Fibroblast of skin of right biceps (primary cell): ENCODE data around the gene FLACC1.
A peak's percentile ranks its signal among the peaks of the same experiment; 100 is the strongest.
"Not testable (repeated sequence)": the region's sequence is repeated elsewhere in the genome, so short reads cannot be mapped to it uniquely, and the experiment has no call there.

Experiments
- DNase-seq: peaks from one replicate; pipeline ENCODE4 v3.0.0-alpha.2; 2013

Gene FLACC1, protein sequence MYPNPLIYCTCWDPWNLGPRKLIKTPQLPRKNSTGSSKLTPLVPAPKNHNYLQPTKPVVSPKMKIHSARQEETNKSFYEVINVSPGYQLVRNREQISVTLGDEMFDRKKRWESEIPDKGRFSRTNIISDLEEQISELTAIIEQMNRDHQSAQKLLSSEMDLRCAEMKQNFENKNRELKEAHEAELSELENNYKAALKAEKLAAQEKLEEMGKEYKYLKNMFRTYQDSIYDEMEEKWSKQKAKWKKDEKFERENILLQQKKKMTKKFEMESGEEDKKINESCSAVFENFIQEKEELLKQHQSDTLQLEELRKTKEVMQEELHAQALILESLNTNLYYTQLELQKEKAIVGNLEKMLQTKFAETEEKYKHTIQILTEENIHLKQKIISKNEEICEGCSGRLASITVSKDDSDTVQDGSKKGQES

DNA sequence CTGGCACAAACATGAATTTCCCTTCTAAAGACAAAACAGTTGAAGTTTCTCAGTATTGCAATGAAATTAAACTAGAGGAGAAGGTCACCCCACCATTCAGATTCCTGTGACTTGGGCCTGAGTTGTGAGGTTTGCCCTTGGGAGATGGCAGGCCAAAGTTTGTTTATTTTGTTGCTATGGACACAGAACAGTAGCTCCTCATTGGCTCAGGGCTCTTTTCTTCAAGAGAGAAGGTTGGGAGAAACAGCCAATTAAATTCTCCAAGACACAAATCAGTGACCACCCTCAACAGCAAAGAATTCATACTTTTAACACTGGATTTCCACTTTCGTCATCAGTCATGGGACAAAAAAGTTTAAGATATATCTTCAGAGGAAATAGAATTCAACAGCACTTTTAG is at the start of gene FLACC1:
FLACC1 (minus strand) TSS at position 125 of the 400 bp plus-strand sequence. CDS start 5,941 bp downstream, outside the sequence.
- peak; percentile 61 for DNase-seq

DNA sequence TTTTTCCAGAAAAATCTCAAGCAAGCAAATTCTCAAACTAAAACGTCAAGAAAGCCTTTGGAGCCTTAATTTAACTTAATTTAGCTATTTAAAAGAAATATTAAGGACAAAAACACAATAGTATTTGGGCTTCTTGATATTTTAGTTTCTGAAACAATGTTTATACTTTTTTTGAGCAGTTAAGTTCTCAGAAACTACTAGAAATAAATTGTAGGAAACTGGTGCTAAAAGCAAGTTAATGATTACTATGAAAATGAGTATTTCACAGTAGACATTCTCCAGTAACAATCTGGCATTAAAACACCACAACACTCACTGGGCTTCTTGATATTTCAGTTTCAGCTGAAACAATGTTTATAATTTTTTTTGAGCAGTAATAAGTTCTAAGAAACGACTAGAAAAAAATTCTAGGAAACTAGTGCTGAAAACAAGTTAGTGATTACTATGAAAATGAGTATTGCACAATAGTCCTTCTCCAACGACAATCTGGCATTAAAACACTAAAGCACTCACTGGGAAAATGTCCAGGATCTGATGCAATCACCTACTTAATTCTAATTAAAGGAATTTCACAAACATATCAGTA is 49.0 kb upstream of the FLACC1 start:
- peak; percentile 87 for DNase-seq

DNA sequence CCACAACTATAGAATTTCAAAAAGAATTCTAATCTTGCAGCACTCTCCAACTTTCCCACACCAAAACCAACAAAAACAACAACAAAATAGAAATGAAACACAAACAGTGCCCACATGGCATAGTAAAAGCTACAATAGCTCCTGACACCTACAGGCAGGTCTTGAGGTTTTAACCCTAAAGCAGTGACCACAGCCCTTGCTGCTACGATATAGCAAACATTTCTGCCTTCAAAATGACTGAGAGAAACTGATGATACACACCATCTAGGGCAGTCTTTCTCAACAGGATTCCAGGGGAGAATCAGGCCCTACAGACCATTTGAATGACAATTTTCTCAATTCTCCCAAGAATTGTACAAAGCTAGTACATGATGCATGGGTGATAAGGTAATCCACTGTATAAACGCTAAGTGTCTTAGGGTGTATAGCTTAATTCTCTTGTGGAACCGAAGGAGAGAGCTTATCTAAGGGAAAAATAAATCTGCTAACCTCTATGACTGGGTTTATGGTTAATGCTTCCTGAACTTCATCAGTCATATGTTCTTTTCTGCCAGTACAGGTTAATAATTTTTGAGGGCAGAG is 47.6 kb upstream of the FLACC1 start:
- DNase-seq: no peak

DNA sequence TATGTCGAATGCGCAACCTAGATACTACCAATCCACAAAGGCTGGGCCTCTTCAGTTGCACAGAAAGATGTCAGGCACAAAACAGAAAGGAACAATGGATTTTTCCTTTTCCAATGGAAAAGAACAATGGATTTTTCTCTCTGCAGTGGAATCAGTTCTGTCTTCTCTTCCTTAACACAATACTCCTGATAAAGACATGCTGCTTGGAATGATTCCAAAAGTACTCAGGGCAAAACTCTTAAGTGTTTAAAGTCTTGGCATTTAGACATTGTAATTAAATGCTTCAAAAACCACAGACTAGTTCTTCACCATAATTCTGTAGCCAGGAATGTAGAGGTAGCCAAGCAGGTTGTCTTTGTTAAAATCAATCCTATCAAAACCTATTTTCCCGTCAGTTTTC is 46.7 kb upstream of the FLACC1 start:
- DNase-seq: peak; percentile 66

DNA sequence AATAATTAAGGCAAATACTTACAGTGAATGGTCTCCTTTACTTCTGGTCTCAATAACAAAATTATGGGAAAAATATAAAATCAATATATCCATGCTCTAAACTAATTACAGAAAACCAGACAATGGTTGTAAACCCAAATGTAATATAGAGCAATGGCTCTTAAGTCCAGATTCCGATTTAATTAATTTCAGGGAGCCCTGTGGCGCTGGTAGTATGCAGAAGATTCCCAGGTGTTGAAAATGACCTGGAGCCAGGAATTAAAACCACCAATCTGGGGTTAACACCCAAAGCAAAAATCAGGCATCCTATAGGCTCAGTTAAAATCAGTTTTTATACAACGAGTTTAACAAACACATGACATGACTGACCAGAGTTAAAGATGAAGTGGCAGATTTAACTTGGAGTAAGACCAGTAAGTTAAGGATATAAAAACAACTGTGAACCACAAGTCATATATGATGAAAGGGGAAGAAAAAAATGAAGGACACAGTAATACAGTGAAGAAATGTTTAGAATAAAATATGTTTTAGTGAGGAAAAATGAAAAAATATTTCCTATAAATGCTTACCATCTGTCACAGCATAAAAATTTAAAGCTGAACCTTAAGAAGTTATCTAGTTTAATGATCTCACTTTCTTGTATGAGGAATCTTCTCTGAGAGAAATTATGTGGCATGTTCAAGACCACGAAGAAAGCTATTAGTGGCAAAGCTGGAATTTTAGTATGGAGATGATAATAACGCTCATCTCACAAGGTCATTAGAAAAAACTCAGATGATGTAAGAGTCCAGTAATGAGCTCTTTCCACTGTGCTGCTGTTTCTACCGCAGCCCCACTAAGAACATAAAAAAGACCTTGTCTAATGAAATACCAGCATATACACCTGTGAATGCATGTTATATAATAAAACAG is 45.8 kb upstream of the FLACC1 start:
- DNase-seq: peak; percentile 87

DNA sequence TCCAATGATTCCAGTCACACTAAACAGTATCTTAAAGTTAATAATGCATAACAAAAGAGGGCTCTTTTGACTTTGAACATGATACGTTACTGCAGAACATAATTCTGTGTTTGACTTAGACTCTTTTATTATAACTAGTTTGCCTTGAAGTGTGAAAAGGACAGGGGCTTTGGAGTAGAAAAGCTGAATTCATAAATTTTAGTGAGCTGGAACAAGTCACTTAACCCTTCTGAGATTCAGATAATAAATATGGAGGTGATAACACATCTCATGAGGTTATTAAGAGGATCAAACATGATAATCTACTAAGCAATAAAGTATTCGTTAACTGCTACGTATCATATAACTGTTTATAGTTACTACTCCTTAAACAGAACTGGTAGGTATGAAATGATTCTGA is 44.7 kb upstream of the FLACC1 start:
- DNase-seq: no peak

DNA sequence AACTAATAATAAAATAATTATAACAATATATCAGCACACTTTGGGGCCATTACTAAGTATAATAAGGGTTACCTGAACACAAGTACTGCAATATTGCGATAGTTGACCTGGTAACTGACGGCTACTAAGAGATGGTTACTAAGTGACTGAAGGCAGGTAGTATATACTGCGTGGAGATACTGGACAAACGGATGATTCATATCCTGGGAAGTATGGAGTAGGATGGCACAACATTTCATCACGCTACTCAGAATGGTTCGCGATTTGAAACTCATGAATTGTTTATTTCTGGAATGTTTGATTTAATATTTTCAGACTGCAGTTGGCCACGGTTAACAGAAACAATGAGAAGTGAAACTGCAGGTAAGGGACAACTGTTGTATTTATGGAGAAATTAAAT is 39.5 kb upstream of the FLACC1 start:
- DNase-seq: peak; percentile 27

DNA sequence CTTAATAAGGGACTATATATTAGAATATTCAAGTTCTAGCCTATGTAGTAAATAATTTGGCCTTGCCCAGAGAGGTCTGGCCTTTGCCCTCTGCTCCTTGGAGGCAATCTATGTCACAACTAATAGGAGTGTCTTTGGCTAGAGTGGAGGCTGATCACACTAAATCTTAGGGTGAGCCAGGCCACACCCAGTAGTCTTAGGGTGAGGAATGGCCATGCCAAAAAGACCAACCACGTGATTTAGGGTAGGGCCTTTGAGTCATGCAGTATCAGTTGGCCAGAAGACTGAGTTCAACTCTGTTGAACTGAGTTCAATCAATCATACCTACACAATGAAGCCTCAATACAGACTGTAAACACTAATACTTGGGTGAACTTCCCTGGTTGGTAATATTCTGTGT is 26.0 kb upstream of the FLACC1 start:
- DNase-seq: no peak

DNA sequence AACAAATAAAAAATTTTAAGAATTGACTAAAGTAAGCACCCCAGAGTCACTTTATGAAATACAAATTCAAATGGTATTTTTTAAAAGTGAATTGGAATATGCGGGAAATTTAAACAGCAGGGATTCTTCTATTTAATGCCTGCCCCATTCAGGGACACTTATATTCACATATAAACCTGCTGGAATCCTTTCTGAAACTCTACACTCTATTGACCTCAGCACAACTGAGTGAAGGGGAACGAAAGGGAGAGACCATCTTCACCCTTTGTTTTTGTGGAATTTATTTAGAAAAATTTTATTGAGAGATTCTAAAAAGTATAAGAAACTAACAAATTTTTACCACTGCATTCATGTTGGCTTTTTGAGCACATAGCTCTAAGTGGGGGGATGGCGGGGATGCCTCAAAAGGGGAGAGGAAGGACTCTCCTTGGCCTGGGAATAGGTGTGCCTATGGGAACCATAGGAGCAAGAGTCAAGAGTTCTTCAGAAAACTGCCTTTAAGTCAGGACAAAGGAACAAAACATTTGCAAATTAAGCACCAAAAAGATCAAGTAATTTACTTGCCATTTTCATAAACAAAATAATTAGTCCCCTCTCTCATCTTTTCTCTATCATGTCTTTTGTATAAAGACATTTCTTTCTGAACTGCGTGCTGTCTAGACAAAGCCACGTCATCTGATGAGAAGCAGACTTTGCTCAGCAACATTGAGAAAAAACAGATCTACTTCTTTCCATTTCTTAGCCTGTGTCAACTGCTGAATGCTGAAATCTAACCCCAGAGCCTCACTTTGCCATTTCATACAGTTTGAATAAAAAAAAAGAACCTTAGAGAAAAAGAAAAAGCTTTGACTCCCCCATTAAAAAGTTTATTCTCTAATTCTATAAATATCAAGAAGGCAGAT is 21.6 kb upstream of the FLACC1 start:
- DNase-seq: peak; percentile 38

DNA sequence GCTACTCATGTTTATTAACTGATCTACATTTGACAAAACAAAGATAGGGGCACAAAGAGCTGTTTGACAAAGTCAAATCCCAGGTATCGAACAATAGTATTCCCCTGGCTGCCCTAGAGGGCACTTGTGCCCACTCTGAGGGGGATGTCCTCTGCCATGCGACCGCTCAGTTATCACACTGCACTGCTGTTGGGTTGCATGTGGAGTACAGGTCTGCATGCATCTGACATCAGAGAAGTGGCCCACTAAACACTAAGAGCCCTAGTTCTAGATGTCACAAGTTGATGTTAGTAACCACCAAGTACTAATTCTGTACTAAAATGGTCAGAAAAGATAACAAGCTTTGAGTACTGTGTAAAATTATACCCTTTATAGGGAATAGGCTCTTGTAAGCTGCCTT is 20.1 kb upstream of the FLACC1 start:
- no peak for DNase-seq

DNA sequence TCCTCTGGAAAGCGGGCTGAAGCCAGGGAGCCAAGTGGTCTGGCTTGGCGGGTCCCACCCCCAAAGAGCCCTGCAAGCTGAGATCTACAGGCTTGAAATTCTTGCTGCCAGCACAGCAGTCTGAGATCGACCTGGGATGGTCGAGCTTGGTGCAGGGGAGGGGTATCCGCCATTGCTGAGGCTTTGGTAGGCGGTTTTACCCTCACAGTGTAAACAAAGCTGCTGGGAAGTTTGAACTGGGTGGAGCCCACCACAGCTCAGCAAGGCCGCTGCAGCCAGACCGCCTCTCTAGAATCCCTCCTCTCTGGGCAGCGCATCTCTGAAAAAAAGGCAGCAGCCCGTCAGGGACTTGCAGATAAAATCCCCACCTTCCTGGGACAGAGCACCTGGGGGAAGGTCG is 12.6 kb upstream of the FLACC1 start:
- no peak for DNase-seq

DNA sequence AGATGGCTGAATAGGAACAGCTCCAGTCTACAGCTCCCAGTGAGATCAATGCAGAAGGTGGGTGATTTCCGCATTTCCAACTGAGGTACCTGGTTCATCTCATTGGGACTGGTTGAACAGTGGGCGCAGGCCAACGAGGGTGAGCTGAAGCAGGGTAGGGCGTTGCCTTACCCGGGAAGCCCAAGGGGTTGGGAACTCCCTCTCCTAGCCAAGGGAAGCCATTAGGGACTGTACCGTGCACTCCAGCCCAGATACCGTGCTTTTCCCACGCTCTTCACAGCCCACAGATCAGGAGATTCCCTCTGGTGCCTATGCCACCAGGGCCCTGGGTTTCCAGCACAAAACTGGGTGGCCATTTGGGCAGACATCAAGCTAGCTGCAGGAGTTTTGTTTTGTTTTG is 12.2 kb upstream of the FLACC1 start:
- not testable (repeated sequence) for DNase-seq

DNA sequence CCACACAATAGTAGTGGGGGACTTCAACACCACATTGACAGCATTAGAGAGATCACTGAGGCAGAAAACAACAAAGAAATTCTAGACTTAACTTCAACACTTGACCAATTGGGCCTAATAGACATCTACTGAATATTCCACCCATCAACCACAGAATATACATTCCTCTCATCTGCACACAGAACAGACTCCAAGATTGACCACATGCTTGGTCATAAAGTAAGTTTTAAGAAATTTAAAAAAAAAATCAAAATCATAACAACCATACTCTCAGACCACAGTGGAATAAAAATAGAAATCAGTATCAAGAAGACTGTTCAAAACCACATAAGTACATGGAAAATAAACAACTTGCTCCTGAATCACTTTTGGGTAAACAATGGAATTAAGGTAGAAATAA is 9.0 kb upstream of the FLACC1 start:
- no peak for DNase-seq

DNA sequence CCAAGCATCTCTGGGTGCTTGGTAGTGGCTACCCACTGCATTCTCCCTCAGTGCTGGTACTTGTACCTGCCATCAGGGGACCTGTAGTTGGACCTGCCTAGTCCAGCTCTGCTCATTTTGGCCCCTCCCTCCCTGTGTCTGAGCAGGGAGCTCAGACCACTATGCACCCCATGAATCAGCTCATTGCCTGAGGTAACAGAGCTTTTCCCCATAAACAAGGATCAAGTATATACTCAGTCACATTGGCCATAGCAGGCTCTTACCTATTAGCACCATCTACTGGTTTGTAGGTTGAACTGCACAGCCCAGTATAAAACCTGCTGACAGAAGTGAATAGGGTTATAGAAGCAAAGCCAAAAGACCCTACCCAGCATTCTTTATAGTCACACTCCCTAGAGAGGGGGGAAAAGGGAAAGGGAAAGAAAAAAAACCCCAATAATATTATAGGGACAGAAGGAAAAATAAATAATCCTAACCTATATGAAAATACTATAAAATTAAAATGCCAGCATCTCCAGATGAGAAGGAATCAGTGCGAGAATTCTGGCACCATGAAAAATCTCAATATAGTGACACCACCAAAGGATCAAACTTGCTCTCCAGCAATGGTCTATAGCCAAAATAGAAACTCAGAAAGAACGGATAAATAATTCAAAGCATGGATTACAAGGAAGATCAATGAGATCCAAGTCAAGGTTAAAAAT is 6.9 kb upstream of the FLACC1 start:
- DNase-seq: peak; percentile 50

DNA sequence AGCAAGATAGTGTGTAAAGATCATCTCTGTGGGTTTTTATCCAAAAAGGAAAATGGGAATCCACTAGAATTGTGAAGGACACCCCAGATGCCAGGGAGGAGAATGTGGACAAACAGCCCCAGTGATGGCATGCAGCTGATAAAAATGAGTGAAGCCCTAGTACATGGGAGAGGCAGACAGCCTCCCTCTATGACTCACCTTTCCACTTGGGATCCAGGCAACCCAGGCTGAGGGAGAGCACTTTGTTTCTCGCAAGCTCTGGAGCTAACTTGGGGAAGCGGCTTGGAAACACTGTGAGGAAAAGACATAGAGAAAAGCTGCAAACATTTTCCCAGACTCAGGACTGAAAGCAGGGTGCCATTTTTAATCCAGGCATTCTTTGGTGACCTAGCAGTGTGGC is 5.3 kb upstream of the FLACC1 start:
- peak; percentile 31 for DNase-seq

DNA sequence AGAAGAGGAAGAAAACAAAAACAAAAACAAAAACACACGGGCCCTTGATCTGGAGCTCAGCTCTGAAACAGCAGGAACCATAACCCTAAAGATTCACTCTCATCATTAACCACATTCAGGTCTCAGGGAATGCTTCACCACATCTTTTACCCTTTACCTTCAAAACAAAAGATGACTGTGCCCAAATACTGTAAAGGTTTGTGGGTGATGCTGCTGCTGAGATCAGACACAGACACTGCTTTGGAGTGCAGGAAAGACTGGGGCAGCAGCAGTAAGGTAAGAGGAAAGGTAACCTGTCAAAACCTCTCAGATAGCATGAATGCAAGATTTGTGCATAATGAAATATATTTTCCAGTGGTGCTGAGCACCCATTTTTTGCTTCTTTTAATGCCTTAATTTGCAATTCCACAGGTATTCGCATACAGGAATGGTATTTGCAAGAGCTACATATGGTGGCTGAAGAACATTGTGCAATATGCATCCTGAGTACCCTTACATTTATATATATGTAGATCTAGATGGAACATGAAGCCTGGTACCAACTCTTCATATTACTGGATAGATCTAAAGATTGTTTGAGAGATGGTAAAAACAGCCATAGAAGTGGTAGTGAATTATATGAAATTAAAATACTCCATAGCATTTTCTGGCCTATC is 4.1 kb upstream of the FLACC1 start:
- DNase-seq: no peak

DNA sequence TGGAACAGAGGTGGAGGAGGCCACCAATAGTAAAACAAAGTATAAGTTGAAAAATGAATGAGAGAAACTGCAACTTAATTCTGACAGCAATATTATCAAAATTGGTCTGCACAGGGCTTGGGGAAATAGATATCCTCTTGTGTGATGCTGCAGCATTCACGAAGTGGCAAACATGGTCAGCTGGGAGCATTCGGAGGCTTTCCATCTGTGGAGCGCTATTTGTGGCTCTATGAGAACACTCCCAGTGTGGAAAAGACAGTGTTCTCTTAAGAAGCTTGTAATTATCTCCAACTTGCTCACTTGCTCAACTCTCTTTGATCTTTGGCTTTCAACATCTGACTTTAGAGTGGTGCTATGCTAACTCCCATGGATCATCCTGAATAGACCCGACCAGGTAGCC is 3.1 kb upstream of the FLACC1 start:
- no peak for DNase-seq

DNA sequence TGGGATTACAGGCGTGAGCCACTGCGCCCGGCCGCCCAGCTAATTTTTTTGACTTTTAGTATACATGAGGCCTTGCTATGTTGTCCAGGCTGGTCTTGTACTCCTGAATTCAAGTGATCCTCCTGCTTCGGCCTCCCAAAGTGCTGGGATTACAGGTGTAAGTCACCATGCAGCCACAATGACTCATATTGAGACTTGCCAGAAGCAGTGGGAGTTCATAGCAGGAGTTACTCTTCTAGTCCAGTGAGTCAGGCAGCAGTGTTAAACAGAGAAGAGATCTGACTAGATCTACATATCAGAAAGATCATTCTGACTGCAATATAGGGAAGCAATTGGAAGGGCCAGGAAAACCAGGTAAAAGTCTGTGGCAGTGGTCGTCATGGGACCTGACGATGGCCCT is 1.5 kb upstream of the FLACC1 start:
- peak; percentile 92 for DNase-seq

DNA sequence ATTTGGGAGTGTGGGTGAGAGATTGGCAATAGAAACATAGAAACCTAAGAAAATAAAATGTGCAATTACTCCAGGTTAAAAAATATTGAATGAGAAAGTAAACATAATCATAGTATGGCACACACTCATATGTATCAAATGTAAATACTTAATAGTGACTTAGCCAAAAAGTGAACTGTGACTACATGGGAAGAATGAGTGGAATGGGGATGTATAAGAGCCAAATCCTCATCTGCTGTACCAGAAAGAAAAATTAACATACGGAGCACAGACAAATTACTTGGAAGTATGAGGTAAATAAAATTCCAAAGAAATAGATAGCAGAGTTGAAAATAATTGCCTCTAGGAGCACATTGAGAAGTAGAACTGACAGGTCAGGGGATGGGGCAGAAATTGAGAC is 4.0 kb downstream of the FLACC1 start:
- peak; percentile 26 for DNase-seq

DNA sequence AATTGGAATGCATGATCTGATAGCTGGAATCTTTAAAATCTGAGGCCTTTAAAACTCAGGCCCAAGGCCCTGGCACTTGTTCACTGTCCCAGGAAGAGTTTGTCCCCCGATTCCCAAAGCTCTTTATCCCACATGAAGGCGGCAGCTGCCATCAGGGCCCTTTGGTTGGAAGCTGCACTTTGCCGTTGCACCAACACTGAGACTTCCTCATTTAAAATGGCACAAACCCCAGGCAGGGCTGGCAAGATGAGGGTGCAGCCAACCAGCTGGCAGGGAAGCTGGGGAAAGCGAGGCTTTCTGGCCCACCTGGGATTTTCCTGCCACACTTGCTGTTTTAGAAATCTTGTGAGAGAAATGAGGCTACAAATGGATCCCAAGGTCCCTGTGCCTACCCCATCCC is 6.3 kb downstream of the FLACC1 start:
- no peak for DNase-seq

DNA sequence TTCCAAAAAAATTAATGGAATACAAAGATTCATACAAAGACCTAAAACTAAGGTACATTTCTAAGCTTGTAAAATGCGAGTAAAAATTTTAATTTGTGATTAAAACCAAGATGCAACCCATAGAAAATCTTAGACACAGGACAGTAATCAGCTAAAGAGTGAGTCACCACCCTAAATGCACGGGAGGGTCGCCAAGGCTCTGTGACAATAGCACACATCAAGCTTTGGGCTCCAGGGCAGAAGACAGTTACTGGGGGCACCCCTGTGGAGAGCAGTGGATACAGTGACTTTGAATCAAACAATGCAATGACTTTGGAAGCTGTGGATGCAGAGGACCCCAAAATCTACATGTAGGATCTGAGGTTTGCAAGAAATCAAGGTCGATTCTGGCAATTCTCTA is 7.5 kb downstream of the FLACC1 start:
- no peak for DNase-seq
